B cell (primary cell): ENCODE measurements around the gene TMEM38A.

ENCODE experiments used
- EZH2 ChIP-seq: IDR thresholded peaks from 2 replicates; pipeline ENCODE4 v1.6.1; 2012; ENCODE audit warnings: borderline replicate concordance, low read depth, mild to moderate bottlenecking, moderate library complexity, low read length; ENCODE audit not compliant: insufficient read depth, poor library complexity, severe bottlenecking
- TF ChIP-seq, protein P1 (sequence below): fragments of 200-600 bp; IDR thresholded peaks from one replicate; pipeline ENCODE4 v1.8.0; 2022; ENCODE audit warnings: antibody characterized with exemption, mild to moderate bottlenecking

DNA sequence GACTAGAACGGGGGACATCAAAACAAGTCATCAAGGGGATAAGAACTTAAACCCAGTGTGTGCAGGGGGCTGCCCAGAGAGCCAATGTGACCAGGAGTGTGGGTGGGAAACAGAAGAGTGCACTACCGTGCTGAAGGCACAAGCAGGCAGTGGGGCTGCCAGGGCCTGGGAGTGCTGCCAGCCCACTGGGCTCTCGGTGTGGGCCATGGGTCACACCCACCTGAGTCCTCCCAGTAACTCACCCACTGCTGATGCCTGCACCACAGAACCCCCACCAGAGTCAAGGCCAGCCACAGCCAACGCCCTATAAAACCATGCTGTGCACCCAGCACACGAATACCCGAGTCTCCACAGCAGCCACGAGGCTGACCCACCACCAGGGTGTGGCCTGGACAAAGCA lies 41.5 kb upstream of the TMEM38A start:
- no peak for TF ChIP-seq EZH2
- TF ChIP-seq, protein P1, sequence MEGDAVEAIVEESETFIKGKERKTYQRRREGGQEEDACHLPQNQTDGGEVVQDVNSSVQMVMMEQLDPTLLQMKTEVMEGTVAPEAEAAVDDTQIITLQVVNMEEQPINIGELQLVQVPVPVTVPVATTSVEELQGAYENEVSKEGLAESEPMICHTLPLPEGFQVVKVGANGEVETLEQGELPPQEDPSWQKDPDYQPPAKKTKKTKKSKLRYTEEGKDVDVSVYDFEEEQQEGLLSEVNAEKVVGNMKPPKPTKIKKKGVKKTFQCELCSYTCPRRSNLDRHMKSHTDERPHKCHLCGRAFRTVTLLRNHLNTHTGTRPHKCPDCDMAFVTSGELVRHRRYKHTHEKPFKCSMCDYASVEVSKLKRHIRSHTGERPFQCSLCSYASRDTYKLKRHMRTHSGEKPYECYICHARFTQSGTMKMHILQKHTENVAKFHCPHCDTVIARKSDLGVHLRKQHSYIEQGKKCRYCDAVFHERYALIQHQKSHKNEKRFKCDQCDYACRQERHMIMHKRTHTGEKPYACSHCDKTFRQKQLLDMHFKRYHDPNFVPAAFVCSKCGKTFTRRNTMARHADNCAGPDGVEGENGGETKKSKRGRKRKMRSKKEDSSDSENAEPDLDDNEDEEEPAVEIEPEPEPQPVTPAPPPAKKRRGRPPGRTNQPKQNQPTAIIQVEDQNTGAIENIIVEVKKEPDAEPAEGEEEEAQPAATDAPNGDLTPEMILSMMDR = no peak
